GM12872 (cell line): ENCODE data around the gene SAP130.

ENCODE experiments used
- TF ChIP-seq, protein P1 (sequence below): IDR thresholded peaks from 3 replicates; pipeline ENCODE4 v1.5.1; 2011; ENCODE audit warnings: low read depth, mild to moderate bottlenecking, low read length, moderate library complexity; ENCODE audit not compliant: insufficient read depth

Gene SAP130

GRCh38 chr2:127932199-127932876, 95.5 kb downstream of the SAP130 start:
- TF ChIP-seq, protein P1, sequence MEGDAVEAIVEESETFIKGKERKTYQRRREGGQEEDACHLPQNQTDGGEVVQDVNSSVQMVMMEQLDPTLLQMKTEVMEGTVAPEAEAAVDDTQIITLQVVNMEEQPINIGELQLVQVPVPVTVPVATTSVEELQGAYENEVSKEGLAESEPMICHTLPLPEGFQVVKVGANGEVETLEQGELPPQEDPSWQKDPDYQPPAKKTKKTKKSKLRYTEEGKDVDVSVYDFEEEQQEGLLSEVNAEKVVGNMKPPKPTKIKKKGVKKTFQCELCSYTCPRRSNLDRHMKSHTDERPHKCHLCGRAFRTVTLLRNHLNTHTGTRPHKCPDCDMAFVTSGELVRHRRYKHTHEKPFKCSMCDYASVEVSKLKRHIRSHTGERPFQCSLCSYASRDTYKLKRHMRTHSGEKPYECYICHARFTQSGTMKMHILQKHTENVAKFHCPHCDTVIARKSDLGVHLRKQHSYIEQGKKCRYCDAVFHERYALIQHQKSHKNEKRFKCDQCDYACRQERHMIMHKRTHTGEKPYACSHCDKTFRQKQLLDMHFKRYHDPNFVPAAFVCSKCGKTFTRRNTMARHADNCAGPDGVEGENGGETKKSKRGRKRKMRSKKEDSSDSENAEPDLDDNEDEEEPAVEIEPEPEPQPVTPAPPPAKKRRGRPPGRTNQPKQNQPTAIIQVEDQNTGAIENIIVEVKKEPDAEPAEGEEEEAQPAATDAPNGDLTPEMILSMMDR = no peak

DNA sequence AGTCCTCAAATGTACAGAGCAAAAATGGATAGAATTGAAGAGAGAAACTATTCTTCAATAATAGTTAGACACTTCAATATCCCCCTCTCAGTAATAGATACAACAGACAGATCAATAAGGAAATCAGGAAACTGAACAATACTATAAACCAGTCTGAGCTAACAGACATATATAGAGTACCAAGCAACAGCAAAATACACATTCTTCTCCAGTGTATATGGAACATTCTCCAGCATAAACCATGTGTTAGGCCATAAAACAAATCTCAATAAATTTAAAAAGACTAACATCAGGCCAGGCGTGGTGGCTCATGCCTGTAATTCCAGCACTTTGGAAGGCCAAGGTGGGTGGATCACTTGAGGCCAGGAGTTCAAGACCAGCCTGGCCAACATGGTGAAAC, 98.4 kb downstream of the SAP130 start:
- TF ChIP-seq, protein P1 = no peak

DNA sequence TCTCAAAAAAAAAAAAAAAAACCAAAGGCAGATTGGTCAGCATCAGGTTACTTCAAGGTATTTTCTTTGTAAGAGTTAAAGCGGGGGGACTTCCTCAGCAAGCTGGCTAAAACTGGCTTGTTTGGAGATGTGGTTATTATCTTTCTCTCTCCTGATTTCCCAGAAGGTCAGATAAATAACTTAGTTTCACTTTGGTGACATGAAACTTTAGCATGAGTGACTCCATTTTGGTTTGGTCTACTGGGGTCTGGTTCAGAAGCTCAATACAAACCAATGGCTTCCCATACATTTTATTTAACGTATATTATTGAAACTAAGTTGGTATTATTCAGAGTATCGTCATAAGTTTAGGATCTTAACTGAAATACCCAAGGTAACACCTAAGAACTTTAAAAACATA, 100.5 kb downstream of the SAP130 start:
- TF ChIP-seq, protein P1 = no peak

- TF ChIP-seq, protein P1 = no peak
Measured at GRCh38 chr2:127917916-127918315, 109.9 kb downstream of the SAP130 start.

- TF ChIP-seq, protein P1 = no peak
Measured at GRCh38 chr2:127913808-127914457, 113.9 kb downstream of the SAP130 start.

DNA sequence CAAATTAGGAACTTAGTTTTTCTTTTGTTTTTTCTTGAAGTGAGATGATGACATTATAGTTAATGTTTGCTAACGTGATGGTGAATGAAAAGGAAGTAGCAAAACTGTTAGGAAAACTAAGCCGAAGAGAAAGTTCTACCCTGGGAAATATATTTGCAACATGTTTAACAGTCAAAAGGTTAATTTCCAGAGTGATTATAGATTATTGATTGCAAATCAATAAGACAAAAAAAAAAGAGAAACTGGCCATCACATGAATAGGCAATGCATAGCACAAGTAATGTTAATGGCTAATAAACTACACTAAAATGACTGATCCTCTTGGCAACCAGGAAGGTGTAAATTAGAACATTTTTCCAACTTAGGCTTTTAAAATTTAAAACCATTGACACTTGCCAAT, 116.1 kb downstream of the SAP130 start:
- TF ChIP-seq, protein P1 = no peak

DNA sequence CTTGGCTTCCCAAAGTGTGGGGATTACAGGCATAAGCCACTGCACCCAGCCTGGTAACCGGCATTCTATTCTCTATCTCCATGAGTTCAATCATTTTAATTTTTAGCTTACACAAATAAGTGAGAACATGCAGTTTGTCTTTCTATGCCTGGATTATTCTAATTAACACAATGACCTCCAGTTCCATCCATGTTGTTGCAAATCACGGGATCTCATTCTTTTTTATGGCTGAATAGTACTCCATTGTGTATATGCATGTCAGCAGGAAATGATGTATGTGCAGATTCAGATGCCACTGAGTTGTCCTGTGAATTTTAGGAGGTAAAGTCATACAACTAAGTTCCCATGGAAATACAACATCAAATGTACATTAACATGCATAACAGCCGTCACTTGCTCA, 117.4 kb downstream of the SAP130 start:
- TF ChIP-seq, protein P1 = no peak
